GM12865 (cell line): ENCODE results near the gene PIP5K1A.

ENCODE experiments used
- DNase-seq: peaks from one replicate; pipeline ENCODE4 v3.0.0; 2010; ENCODE audit warnings: low read depth
- H3K4me3 ChIP-seq: 2 replicates; pipeline ENCODE4 v1.5.1; 2011; ENCODE audit warnings: mild to moderate bottlenecking, low read depth, low read length, control low read depth
- CTCF ChIP-seq: IDR thresholded peaks from 2 replicates; pipeline ENCODE4 v1.5.1; 2011; ENCODE audit warnings: low read length, control low read depth, low read depth, inconsistent platforms; ENCODE audit not compliant: insufficient read depth; ENCODE audit errors: missing control alignments

The PIP5K1A gene, protein sequence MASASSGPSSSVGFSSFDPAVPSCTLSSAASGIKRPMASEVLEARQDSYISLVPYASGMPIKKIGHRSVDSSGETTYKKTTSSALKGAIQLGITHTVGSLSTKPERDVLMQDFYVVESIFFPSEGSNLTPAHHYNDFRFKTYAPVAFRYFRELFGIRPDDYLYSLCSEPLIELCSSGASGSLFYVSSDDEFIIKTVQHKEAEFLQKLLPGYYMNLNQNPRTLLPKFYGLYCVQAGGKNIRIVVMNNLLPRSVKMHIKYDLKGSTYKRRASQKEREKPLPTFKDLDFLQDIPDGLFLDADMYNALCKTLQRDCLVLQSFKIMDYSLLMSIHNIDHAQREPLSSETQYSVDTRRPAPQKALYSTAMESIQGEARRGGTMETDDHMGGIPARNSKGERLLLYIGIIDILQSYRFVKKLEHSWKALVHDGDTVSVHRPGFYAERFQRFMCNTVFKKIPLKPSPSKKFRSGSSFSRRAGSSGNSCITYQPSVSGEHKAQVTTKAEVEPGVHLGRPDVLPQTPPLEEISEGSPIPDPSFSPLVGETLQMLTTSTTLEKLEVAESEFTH

DNA sequence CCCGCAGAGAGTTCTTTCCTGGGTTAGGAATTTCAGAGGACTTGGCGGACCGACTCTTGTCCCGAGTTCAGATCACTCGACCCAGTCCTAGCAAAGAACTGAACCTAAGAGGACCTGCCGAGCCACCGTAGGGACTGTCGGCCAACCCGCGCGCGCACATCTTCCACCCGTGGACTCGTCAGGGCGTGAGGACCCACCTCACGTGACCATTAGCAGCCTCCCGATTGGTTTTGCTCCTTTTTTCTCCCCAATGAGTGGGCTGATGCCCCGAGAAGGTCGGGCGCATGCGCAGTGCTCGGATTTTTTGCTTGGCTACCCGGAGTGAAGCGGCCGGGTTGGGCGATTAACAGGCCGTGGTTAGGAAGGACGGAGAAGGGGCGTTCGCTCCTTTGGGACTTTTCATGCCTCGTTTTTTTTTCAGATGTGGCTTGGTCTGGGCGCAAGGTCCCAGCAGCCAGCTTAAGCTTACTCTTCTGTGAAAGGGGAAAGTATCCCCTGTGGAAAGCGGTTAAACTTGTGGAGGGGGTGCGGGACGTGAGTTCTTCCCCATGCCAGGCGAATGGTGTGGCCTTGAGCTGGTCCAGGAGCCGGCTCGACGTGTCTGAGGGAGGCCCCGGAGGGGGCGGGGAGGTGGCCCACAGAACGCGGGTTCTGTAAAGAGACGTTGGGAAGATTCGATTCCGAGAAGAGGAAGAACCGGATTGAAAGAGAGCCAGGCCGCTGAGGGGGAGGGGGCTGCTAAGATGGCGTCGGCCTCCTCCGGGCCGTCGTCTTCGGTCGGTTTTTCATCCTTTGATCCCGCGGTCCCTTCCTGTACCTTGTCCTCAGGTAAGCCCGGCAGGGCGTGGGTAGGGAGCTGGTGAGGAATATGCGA is at the start of gene PIP5K1A:
TSS of gene PIP5K1A (plus strand) at position 299 of the 874 bp plus-strand sequence. CDS start at position 744, 445 bp downstream.
- DNase-seq = peak; percentile 99
- no peak for TF ChIP-seq CTCF

GRCh38 chr1:151156515-151156819 is 41.9 kb upstream of the PIP5K1A start, which contains the start of gene TNFAIP8L2:
TSS of gene TNFAIP8L2 (plus strand) at chr1:151156649. CDS start at chr1:151158698, 2,049 bp downstream.
- no peak for TF ChIP-seq CTCF
- peak within 1 kb of the TSS; percentile 79 for H3K4me3 ChIP-seq
- DNase-seq = peak; percentile 82

More for the DNA sequence above, at the start of gene PIP5K1A:
- peak within 1 kb of the TSS; percentile 99 for H3K4me3 ChIP-seq

DNA sequence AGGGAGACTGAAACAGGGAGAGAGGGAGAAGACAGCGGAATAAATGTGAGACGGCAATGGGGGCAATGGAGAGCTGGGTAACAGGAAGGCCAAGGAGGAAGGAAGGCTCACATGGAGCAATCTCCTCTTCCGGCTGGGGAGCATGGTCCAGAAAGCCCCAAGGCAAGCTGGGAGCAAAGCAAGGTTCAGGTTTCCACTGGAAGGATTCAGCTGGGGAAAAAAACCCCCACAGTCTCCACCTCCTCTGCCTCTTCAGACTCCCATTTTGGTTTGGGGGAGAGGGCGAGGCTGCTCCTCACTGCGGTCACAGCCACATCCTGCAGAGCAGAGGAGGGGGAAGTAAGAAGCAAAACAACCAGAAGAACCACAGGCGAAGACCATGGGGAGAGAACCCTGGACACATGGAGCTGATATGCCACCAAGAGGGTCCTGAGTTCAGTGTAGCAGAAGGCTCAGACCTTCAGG is 41.3 kb upstream of the PIP5K1A start:
- H3K4me3 ChIP-seq = peak overlapping the region; percentile 79
- TF ChIP-seq CTCF = no peak
- peak; percentile 73 for DNase-seq

DNA sequence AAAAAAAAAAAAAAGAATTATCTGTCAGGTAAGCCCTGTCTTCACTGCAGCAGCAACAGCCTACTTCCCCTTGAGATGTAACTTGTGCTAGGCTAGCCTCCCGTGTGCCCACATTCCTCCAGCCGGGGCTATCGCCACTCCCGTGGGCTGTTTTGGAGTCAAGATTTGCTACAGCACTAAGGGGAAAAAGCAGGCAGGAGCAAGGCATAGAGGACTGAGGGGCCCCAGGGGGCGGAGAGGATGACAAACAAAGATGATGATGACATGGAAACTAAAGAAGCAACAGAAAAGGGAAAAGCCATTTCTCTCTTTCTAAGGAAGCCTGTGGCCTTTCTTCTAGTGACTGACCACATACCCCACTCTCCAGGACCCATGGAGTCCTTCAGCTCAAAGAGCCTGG is 40.0 kb upstream of the PIP5K1A start:
- no peak for TF ChIP-seq CTCF
- no peak for DNase-seq
- H3K4me3 ChIP-seq = no peak overlapping the region

GRCh38 chr1:151158751-151159251 is 39.6 kb upstream of the PIP5K1A start:
- TF ChIP-seq CTCF = no peak
- no peak overlapping the region for H3K4me3 ChIP-seq

GRCh38 chr1:151159373-151159772 is 39.0 kb upstream of the PIP5K1A start:
- no peak for DNase-seq
- no peak for TF ChIP-seq CTCF
- H3K4me3 ChIP-seq = no peak overlapping the region

More at GRCh38 chr1:151158751-151159251, 39.6 kb upstream of the PIP5K1A start:
- DNase-seq = no peak
